ENCODE data around the gene HDGFL3. TPM values are rescaled to one million over a fixed set of nuclear protein-coding genes. Genes with fewer than 3 reads are reported as not detected.

HDGFL3 gene
- total RNA-seq, 1 experiment from 2014 or later, result 34.1 TPM

GRCh38 chr15:83104141-83104540, 103.5 kb downstream of the HDGFL3 start:
- POLR2A ChIA-PET, result no interaction called here
- CTCF ChIA-PET, result no interaction called here

GRCh38 chr15:83102346-83102745, 105.3 kb downstream of the HDGFL3 start:
- TF ChIP-seq TCF7L2 (IDR thresholded peaks at IDR 0.05; ENCODE audit: low read depth, low read length), result no peak
- TF ChIP-seq SIN3A (IDR thresholded peaks at IDR 0.05; ENCODE audit: borderline replicate concordance, insufficient read depth, low read depth, low read length), result no peak
- no peak for TF ChIP-seq REST (IDR thresholded peaks at IDR 0.05; ENCODE audit: insufficient read depth in 1 of 2, low read depth in 2 of 2, low read length in 1 of 2)
- no peak for TF ChIP-seq POLR2AphosphoS5 (IDR thresholded peaks at IDR 0.05; ENCODE audit: low read depth, low read length)
- no peak for TF ChIP-seq CTCF (IDR thresholded peaks at IDR 0.05)
- Histone ChIP-seq H3K36me3 (ENCODE audit: control insufficient read depth, insufficient read depth, low read length) (no peaks in the 10 kb centered on the region), H3K4me3 (ENCODE audit: low read depth in 2 of 2, low read length in 2 of 2) (no peak overlapping the region), H3K4me1 (ENCODE audit: control insufficient read depth, insufficient read depth, low read length) (no peaks in the 10 kb centered on the region), H3K9me3 (ENCODE audit: control insufficient read depth, insufficient read depth, low read depth, low read length) (no peaks in the 10 kb centered on the region), H3K27me3 (ENCODE audit: control insufficient read depth, insufficient read depth, low read length) (peaks cover 10% of the 10 kb centered on the region), H3K27ac (ENCODE audit: low read length) (no peak overlapping the region)
- CTCF ChIA-PET, result no interaction called here
- DNase-seq (ENCODE audit: low read depth, low spot score) (no peak), ATAC-seq (no peak)
- POLR2A ChIA-PET, result no interaction called here
- intact Hi-C loops (cut with micrococcal nuclease; ENCODE audit: unreplicated experiment), result no loop called here
- in situ Hi-C loops (cut with HindIII; ENCODE audit: low pct_unique_long_range_greater_than_20kb, low sequenced_read_pairs), result no loop called here
- no TSS peak for BruUV-seq (replicated peaks)

More at GRCh38 chr15:83104141-83104540, 103.5 kb downstream of the HDGFL3 start:
- intact Hi-C loops (cut with micrococcal nuclease; ENCODE audit: unreplicated experiment) (no loop called here), in situ Hi-C loops (cut with HindIII; ENCODE audit: low pct_unique_long_range_greater_than_20kb, low sequenced_read_pairs) (no loop called here)
- DNase-seq (ENCODE audit: low read depth, low spot score) (no peak), ATAC-seq (no peak)
- peaks cover 4% of the 10 kb centered on the region for H3K27me3 ChIP-seq (ENCODE audit: control insufficient read depth, insufficient read depth, low read length)
- H3K27ac ChIP-seq (ENCODE audit: low read length), result no peak overlapping the region
- no peak overlapping the region for H3K4me3 ChIP-seq (ENCODE audit: low read depth in 2 of 2, low read length in 2 of 2)
- H3K36me3 ChIP-seq (ENCODE audit: control insufficient read depth, insufficient read depth, low read length), result no peaks in the 10 kb centered on the region
- H3K4me1 ChIP-seq (ENCODE audit: control insufficient read depth, insufficient read depth, low read length), result no peaks in the 10 kb centered on the region
- TF ChIP-seq TCF7L2 (IDR thresholded peaks at IDR 0.05; ENCODE audit: low read depth, low read length) (no peak), REST (IDR thresholded peaks at IDR 0.05; ENCODE audit: insufficient read depth in 1 of 2, low read depth in 2 of 2, low read length in 1 of 2) (no peak), SIN3A (IDR thresholded peaks at IDR 0.05; ENCODE audit: borderline replicate concordance, insufficient read depth, low read depth, low read length) (no peak), CTCF (IDR thresholded peaks at IDR 0.05) (no peak), POLR2AphosphoS5 (IDR thresholded peaks at IDR 0.05; ENCODE audit: low read depth, low read length) (no peak)
- no peaks in the 10 kb centered on the region for H3K9me3 ChIP-seq (ENCODE audit: control insufficient read depth, insufficient read depth, low read depth, low read length)
- no TSS peak for BruUV-seq (replicated peaks)

Data from Panc1 (cell line).